Activated CD4-positive, alpha-beta T cell treated with anti-CD3 and anti-CD28 coated beads, Interleukin-2, Interleukin-6, amounts not matched to agents 100 ng/mL and 50 ng/mL, durations not matched to agents 16 hours and 8 hours (primary cell): ENCODE results near the gene SPTLC2.

ENCODE experiments used
- DNase-seq: peaks from one replicate; pipeline ENCODE4 v3.0.0-alpha.2; 2020

Gene SPTLC2

GRCh38 chr14:77498984-77499527 lies 117.4 kb downstream of the SPTLC2 start:
- no peak for DNase-seq

DNA sequence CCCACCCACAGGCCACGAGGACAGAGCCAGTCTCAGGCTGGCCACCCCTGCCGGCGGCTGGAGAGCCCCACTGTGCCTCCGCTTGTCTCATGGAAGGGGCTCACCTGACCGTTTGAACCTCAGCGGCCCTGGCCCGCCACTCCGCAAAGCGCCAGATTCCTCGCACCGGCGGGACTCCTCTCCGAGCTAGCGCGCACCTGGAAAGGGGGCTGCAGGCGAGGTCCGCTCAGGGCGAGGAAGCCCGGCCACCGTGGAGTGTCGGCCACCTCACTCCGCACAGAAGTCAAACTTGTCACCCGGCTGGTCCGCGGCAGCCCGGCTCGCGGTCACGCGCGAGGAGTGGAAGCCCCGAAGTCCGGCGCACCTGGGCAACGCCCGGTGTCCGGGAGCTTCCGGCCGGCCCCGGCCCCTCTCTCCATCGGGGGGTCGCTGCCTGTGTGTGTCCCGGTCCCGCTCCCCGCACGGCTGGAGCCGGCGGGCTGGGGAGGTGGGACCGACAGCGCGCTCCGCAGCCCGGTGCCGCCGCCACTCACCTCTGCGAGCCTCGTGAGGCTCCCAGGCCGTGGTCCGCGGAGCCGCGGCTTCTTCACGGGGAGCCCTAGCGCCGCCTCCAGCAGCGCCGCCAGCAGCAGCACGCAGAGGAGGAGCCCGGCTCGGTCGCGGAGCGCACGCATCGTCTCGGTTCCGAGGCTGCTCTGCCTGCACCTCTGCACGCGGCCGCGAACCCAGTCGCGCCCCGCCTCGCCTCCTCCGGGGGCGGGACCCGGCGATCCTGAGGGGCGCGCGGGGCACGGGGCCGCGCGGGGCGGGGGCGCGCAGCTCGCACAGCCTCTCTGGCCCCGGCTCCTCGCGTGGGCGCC lies 118.1 kb downstream of the SPTLC2 start, which contains the start of gene ISM2:
TSS of gene ISM2 (minus strand) at position 697 of the 860 bp plus-strand sequence. CDS start at position 674, 23 bp downstream.
- DNase-seq: peak; percentile 50

DNA sequence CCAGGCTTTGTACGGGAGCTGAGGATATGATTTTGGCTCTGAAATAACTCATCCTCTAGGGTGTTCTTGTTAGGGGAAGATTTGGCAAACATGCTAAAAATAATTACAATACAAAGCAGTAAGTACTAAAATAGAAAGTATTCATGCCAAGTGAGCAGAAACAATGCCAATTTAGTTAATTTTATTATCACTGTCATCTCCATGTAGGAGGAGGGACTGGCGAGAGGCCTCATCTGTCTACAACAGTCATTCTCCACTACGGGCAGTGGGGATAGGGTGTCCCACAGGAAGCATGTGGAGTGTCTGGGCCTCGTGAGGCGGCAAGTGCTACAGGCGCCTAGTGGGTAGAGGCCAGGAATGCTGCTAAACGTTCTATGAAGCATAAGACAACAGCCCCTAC lies 121.1 kb downstream of the SPTLC2 start:
- DNase-seq: no peak

DNA sequence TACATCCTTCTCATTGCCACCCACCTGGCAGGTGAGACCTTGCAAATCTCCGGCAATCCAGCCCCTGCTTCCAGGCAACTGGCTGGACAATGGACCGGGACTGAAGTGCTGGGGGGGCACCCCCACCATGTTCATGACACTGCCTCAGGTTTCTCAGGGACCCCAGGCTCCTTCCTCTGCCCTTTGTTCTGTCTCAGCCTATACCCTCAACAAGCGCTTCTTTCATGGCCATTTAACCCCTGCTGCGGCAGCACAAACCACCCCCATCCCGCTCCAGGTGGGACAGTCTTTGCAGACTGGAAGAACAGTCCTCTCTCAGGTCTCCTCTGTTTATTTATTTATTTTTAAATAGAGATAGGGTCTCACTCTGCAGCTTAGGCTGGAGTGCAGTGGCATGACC lies 125.4 kb downstream of the SPTLC2 start:
- DNase-seq: no peak

DNA sequence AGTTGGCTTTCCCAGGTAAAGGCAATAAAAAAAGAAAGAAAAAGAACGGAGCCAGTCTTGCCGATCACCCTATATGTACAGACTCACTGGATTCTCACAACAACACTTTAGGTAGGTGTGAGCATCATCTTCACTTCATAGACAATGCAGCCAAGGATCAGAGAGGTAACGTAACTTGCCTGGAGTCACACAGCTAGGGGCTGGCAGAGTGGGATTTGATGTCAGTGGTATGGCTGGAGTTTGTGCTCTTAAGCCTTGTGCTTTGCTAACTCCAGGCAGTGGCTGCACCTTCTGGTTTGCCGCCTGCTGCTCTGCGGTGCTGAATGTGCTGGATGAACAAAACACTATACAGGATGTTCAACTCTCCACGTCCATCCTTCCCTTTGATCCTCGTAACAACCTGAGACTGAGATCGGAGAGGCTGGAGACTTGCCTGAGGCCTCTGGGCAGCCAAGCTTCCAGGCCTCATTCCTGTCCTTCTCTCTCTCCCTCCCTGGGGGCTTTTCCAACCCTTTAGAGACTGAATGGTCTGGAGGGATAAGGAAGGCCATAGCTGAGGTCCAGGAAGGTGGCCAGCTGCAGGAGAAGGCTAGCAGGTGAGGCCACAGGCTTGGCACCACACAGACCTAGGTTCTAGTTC lies 126.0 kb downstream of the SPTLC2 start:
- no peak for DNase-seq

DNA sequence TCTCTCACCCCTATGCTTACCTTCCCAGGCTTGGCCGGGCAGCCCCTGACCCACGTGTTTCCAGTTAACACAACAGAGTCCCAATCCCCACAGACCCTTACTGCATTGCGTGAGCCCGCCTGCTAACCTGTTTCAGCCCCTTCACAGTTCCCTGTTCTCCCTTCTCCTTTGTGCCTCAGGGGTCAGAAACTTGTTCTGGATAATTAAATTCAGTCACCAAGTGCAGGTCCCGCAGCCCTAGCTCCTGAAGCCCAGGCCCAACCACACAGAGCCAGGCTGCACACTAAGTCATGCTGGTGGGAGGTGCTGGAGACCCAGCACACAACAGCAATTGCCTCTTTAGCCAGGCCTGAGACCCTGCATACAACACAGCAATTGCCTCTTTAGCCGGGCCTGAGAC lies 127.4 kb downstream of the SPTLC2 start:
- DNase-seq: no peak

GRCh38 chr14:77488558-77488957 lies 127.9 kb downstream of the SPTLC2 start:
- DNase-seq: no peak

- DNase-seq: no peak
Observed at GRCh38 chr14:77485901-77486678, 130.3 kb downstream of the SPTLC2 start.

- DNase-seq: no peak
Observed at GRCh38 chr14:77485256-77485655, 131.2 kb downstream of the SPTLC2 start.

DNA sequence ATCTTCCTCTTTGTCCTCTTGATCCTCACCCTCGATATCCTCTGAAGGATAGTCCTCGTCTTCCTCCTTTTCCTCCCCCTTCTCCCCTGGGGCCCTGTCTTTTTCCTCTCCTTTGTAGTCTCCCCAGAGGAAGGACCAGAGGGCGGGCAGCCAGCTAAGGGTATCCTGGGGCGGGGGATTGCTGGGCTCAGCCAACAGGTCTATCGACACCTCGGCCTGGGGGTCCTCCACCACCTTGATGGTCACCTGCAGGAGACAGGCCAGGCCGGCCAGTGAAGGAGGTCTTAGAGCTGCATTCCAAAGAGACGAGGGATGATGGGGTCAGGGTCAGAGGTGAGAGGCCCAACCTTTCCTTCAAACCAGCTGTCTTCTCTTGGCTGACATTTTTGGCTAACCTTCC lies 134.0 kb downstream of the SPTLC2 start:
- DNase-seq: no peak

DNA sequence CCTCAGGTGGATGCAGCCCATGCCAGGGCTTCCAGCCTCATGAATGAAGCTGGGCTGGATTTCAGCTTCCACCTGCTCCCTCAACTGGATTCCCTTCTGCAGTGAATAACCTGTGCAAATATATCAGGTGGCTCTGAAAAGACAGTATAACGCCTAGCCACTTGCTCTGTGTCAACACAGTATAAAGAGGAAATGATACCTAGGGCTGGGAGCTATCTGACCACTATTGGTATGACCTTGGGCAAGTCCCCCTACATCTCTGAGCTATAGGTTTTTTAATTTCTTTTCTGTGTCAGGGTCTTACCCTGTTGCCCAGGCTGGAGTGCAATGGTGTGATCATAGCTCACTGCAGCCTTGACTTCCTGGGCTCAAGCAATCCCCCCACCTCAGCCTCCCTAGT lies 137.6 kb downstream of the SPTLC2 start:
- DNase-seq: no peak

- no peak for DNase-seq
Observed at GRCh38 chr14:77478029-77478428, 138.4 kb downstream of the SPTLC2 start.

- no peak for DNase-seq
Observed at GRCh38 chr14:77475432-77476115, 140.9 kb downstream of the SPTLC2 start.

DNA sequence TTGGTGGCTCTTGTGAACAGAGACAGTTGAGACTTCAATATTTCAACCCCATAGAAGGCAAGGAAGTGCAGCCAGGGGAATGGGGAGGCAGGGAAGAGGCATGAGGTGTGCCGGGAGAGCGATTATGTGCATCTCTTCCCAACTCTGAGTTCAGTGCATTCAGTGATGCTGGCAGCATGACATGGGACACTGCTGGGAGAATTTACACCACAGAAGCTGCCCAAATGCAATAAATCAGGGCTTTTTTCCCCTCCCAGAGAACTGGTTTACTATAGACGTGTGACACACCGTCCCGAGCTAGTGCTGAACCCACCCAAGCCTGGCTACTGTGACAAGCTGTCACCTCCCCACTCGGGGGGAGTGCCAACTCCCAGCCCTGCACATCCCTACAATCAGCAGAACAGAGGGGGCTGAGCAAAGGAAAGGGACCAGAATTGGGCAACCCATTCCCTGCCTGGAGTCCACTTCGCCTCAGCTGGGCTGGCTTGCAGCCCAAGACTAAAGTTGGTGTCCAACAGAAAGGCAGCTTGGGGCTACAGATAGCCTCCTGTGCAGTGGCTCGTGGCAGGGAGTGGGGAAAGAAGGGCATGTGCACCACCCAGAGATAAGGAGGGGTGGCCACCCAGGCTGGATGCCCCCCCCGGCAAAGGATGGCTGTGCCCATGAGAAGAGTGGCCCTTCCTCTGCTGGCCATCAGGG lies 141.8 kb downstream of the SPTLC2 start:
- no peak for DNase-seq

DNA sequence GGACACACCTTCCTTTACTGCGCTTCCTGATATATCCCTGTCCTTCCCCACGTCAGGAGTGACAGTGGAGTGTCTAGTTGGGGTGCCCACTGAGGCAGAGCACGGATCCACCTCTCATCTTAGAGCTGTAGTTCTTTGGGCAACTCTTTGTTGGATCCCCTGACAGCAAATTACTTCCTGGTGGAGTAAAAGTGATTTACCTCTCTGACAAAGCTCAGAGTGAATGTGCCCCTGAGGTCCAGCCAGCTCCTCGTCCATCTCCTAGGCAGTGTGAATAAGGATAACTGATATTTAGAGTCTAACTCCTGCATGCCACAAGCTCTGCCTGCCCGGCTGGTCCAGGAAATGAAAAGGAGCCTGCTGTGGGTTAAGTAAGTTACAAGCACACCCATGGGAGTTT lies 142.5 kb downstream of the SPTLC2 start:
- no peak for DNase-seq

DNA sequence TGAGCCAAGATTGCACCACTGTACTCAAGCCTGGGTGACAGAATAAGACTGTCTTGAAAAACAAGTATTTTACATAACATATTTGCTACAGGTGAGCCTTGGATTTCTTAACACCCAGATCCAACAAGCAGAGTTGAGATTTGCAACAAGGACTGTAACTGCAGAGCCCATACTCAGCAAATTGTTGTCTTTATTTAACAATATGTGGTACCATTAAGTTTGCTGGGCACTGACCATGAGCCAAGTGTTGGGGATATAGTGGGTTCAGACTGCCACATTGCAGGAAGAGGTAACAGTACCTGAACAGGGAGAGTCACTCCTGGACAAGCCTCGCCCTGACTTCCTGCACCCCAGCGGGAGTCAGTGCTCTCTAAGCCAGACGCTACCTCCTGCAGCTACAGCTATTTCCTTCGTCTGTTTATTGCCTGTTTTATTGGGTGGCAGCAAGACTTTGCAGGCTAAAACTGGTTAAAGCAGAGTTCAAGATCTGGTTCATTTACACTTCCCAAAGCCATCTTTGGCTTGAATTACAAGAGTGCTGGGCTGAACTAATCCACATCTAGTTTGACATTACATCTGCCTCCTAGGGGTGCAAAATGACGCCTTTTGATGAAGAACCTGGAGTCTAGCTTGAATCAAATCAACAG lies 146.1 kb downstream of the SPTLC2 start:
- no peak for DNase-seq

DNA sequence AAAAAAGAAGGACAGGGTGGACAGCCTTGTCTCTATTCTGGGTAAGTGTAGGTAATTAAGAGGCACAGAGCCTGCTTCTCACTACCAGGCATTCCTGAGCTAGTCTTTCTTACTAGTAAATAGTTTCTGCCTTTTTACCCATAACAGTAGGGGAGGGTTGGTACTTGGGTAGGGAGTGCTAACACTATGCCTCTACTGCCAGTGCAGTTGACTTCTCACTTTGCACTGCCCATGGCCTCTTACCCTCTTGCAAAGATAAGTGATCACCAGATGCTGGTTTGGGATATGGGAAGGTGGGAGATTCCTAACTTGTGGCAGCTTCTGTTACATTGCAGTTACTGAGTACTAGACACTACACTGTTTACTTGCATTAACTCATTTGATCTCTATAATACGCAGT lies 146.9 kb downstream of the SPTLC2 start:
- no peak for DNase-seq

GRCh38 chr14:77469067-77469505 lies 147.4 kb downstream of the SPTLC2 start:
- DNase-seq: no peak

- no peak for DNase-seq
Observed at GRCh38 chr14:77467801-77468200, 148.6 kb downstream of the SPTLC2 start.

DNA sequence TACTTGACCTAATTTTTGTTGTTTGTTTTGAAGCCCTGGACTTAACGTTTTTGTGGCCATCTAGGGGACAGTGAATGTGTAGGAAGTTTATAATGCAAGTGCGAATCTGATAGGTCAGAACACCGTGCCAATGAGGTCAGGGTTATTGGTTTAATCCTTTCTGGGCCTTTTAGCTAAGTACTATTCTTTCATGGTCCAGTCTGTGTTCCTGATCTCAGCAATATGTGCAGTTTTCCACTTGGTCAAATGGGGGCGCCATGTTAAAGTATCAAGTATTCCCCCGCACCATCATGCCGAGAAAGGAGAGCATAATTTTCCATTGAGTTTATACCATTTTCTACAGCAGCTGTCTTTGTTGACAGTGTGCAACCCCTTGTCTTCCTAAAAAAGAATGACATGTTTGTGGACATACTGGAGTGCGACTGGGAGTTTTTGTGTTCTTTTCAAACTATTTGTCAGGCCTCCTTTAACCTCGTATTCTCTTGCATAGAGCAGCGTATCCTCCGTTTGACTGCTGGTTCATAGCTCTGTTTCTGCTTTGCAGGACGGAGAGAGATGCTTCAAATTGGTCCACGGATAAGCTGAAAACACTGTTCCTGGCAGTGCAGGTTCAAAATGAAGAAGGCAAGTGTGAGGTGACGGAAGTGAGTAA lies 157.2 kb downstream of the SPTLC2 start:
- peak; percentile 77 for DNase-seq
